ENCODE measurements around the gene IL12RB2.

IL12RB2 gene

DNA sequence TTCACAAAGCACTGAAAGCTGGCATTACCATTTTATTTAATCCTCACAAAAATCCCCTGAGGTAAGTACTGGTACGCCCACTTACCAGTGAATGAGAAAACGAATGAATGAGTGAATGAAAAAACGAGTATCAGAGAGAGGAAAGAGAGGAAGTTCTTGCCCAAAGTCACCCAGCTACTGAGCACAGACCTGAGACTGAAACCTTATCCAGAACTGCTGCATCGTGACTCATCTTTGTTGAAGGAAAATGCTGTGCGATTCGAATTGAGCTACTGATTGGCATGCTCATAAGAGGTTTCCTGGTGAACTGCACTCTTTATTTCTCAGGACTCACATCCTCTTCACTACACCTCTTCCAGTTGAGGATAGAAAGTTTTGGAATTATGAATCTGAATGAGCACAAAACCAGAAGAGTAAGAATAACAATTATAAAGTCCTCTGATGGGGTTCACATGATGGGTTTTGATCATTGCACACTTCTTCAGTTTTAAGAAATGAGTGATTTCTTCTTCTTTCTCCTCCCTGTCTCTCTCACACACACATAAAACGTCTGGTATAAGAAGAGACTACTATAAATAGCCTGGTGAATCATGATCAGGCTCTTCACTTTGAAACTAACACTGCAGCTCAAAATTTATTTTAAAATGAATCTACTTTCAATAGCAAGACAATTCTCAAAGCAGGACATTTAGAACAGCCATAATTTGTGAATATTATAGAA, 32.1 kb downstream of the IL12RB2 start:
- H3K36me3 ChIP-seq (ENCODE audit: insufficient read depth, low read length): no peaks in the 10 kb centered on the region
- H4K20me1 ChIP-seq (ENCODE audit: insufficient read depth, low read length): no peaks in the 10 kb centered on the region
- H3K4me1 ChIP-seq (ENCODE audit: insufficient read depth, low read length, severe bottlenecking): no peaks in the 10 kb centered on the region
- no peak overlapping the region for H3K4me3 ChIP-seq (ENCODE audit: low read depth, low read length, poor library complexity, severe bottlenecking)
- H3K4me2 ChIP-seq (ENCODE audit: low read length): no peak overlapping the region
- H3K9me2 ChIP-seq (ENCODE audit: low read depth, low read length): no peaks in the 10 kb centered on the region
- H3K9ac ChIP-seq (ENCODE audit: low read length): no peak overlapping the region
- no peak overlapping the region for H3K27ac ChIP-seq (ENCODE audit: low read depth, low read length, poor library complexity, severe bottlenecking)
- H3K27me3 ChIP-seq (ENCODE audit: insufficient read depth, low read length): no peaks in the 10 kb centered on the region; the same call in 1 of the 2 replicates
- H3K79me2 ChIP-seq (ENCODE audit: insufficient read depth, low read length): no peaks in the 10 kb centered on the region
- no peak overlapping the region for H2AFZ ChIP-seq (ENCODE audit: low read length)
- no peaks in the 10 kb centered on the region for H3K9me3 ChIP-seq (ENCODE audit: low read length)
- no peaks in the 10 kb centered on the region for H3F3A ChIP-seq (ENCODE audit: insufficient read depth, low read length)
- no peak for TF ChIP-seq EZH2 (IDR thresholded peaks at IDR 0.05; ENCODE audit: borderline replicate concordance, low read length)
- TF ChIP-seq, protein P1, sequence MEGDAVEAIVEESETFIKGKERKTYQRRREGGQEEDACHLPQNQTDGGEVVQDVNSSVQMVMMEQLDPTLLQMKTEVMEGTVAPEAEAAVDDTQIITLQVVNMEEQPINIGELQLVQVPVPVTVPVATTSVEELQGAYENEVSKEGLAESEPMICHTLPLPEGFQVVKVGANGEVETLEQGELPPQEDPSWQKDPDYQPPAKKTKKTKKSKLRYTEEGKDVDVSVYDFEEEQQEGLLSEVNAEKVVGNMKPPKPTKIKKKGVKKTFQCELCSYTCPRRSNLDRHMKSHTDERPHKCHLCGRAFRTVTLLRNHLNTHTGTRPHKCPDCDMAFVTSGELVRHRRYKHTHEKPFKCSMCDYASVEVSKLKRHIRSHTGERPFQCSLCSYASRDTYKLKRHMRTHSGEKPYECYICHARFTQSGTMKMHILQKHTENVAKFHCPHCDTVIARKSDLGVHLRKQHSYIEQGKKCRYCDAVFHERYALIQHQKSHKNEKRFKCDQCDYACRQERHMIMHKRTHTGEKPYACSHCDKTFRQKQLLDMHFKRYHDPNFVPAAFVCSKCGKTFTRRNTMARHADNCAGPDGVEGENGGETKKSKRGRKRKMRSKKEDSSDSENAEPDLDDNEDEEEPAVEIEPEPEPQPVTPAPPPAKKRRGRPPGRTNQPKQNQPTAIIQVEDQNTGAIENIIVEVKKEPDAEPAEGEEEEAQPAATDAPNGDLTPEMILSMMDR (IDR thresholded peaks at IDR 0.05; ENCODE audit: low read length): no peak

DNA sequence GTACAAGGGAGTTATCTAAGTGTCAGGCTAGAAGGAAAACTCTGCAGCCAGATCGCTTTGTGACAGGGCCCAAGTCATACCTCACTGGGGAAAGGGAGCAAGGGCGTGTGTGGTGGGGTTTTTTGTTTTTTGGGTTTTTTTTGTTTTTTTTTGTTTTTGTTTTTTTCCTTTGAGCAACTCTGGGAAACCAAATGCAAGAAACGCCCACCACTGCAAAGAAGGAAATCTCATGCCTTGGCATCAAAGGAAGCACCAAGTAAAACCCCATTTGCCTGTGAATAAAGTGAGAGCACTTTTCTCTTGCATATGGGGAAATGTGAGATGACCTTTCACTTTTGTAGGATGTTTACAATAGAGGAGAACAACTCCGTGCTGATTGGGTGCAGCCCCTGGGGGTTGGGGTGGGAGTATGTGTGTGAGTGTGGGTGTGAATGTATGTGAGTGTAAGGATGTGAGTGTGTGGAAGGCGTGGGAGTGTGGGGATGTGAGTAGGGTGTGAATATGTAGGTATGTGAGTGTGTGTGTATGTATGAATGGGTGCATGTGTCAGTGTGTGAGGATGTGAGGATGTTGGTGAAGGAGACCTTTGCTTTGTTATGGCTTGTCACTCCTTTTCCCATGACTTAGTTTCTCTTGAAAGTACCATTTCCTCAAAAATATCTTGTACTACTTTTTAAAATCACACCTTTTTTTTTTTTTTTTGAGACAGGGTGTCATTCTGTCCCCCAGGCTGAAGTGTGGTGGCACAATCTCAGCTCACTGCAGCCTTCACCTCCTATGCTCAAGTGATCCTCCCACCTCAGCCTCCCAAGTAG, 34.6 kb downstream of the IL12RB2 start:
- no peak overlapping the region for H3K9ac ChIP-seq (ENCODE audit: low read length)
- no peaks in the 10 kb centered on the region for H3K9me2 ChIP-seq (ENCODE audit: low read depth, low read length)
- TF ChIP-seq, protein P1 (IDR thresholded peaks at IDR 0.05; ENCODE audit: low read length): no peak
- no peak for TF ChIP-seq EZH2 (IDR thresholded peaks at IDR 0.05; ENCODE audit: borderline replicate concordance, low read length)
- H3K27me3 ChIP-seq (ENCODE audit: insufficient read depth, low read length): no peaks in the 10 kb centered on the region
- no peaks in the 10 kb centered on the region for H3K4me1 ChIP-seq (ENCODE audit: insufficient read depth, low read length, severe bottlenecking)
- no peaks in the 10 kb centered on the region for H3F3A ChIP-seq (ENCODE audit: insufficient read depth, low read length)
- H3K79me2 ChIP-seq (ENCODE audit: insufficient read depth, low read length): no peaks in the 10 kb centered on the region
- H3K4me2 ChIP-seq (ENCODE audit: low read length): no peak overlapping the region
- H3K4me3 ChIP-seq (ENCODE audit: low read depth, low read length, poor library complexity, severe bottlenecking): no peak overlapping the region
- no peak overlapping the region for H2AFZ ChIP-seq (ENCODE audit: low read length)
- H3K9me3 ChIP-seq (ENCODE audit: low read length): no peaks in the 10 kb centered on the region
- H3K27ac ChIP-seq (ENCODE audit: low read depth, low read length, poor library complexity, severe bottlenecking): no peak overlapping the region
- H4K20me1 ChIP-seq (ENCODE audit: insufficient read depth, low read length): no peaks in the 10 kb centered on the region
- H3K36me3 ChIP-seq (ENCODE audit: insufficient read depth, low read length): no peaks in the 10 kb centered on the region

DNA sequence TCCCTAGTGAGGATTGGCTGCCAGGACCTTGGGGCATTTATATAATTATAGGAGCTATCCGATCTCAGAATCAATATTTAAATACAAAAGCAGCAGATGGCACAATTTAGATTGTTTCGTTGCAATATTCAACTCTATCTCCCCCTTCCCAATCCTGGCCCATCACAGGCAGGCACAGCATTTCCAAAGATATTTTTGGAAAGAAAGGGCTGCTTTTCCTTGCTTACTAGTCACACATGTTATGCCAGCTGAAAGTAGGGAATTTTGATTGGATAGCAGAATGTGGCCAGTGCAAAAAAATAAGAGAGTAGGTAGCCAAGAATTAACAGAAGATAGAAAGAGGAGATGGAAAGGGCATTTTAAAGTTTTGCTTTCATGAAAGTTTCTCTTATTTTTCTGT, 37.9 kb downstream of the IL12RB2 start:
- TF ChIP-seq, protein P1 (IDR thresholded peaks at IDR 0.05; ENCODE audit: low read length): no peak
- no peak for TF ChIP-seq EZH2 (IDR thresholded peaks at IDR 0.05; ENCODE audit: borderline replicate concordance, low read length)
- Histone ChIP-seq H3K9me2 (ENCODE audit: low read depth, low read length) (no peaks in the 10 kb centered on the region), H3K9ac (ENCODE audit: low read length) (no peak overlapping the region), H4K20me1 (ENCODE audit: insufficient read depth, low read length) (no peaks in the 10 kb centered on the region), H3K36me3 (ENCODE audit: insufficient read depth, low read length) (no peaks in the 10 kb centered on the region), H3K27ac (ENCODE audit: low read depth, low read length, poor library complexity, severe bottlenecking) (no peak overlapping the region), H3K4me2 (ENCODE audit: low read length) (no peak overlapping the region), H3K27me3 (ENCODE audit: insufficient read depth, low read length) (no peaks in the 10 kb centered on the region), H3K4me3 (ENCODE audit: low read depth, low read length, poor library complexity, severe bottlenecking) (no peak overlapping the region), H2AFZ (ENCODE audit: low read length) (no peak overlapping the region), H3F3A (ENCODE audit: insufficient read depth, low read length) (no peaks in the 10 kb centered on the region), H3K79me2 (ENCODE audit: insufficient read depth, low read length) (no peaks in the 10 kb centered on the region), H3K4me1 (ENCODE audit: insufficient read depth, low read length, severe bottlenecking) (no peaks in the 10 kb centered on the region), H3K9me3 (ENCODE audit: low read length) (no peaks in the 10 kb centered on the region)
